Mesenteric fat pad (tissue), 1 donor: ENCODE results near the gene EXOSC2. TPM values are rescaled to one million over a fixed set of nuclear protein-coding genes. Genes with fewer than 3 reads are reported as not detected.
"Not testable (repeated sequence)": the region's sequence is repeated elsewhere in the genome, so short reads cannot be mapped to it uniquely, and the experiment has no call there.

Source experiments
- DNase-seq: peaks from one replicate; pipeline ENCODE4 v3.0.0-alpha.2; 2020; ENCODE audit warnings: low spot score
- total RNA-seq: library from RNA; stranded (reverse); fragmentation: NEBNext Ultra II Directional; extraction: Animal tissue kit (Norgen Biotek cat#: 25700); gene quantifications from one replicate; pipeline ENCODE4 v1.2.1, GENCODE V29; 2021
- donor health status: DM: yes; HTN: yes; CAD: no.

The EXOSC2 gene
- total RNA-seq, 1 donor from 2014 or later = 21.2 TPM

DNA sequence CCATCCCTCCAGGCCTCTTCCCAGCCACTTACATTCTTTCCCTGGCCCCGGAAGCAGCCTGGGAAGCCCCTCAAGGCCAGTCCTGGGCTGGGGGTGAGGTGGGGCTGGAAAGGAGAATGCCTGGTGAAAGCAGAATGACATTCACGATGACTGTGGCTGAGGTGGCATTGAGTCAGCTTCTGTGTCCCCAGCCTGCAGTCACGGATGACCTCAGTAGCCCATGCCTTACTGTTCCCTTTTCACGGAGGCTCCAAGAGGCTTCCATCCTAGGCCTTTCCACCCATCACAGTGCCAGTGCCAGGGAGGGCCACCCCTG lies 26.5 kb upstream of the EXOSC2 start:
- DNase-seq = no peak

- no peak for DNase-seq
Measured at GRCh38 chr9:130668196-130668595, 25.4 kb upstream of the EXOSC2 start.

GRCh38 chr9:130668659-130669058 lies 24.9 kb upstream of the EXOSC2 start:
- no peak for DNase-seq

DNA sequence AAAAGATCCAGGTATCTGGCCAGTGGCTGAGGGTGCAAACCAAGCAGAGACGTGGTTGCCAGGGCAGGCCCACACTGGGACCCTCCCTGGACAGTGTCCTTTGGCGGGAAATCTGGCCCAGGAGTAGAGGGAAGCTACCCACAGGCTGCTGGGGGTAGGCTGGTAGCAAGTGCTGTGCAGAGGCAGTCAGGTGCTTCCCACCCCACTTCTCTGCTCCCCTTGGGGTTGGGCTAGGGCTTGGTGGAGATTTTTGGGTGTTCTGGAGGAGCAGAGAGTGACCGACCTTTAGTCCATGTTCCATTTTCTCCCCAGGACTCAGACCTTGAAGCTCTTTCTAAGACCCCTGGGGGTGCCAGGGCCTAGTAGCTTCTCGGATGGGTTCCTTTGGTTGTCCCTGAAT lies 23.6 kb upstream of the EXOSC2 start:
- DNase-seq = no peak

DNA sequence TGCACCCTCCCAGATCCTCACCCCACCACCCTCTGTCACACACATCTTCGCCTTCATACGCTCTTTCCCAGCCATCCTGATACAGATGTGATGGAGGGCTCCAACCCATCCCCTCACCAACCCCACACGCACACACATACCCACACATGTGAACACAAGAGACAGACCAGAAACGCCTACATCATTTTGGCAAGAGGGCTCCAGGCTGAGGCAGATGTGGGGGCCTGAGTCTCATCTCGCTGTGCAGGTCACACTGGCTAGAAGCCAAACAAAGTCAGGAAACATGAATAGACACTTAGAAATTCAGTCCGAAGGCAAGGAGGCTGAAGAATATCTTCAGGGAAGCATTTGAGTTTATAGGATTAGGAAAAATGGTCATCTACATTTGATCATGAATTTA lies 22.9 kb upstream of the EXOSC2 start:
- DNase-seq = no peak

- no peak for DNase-seq
Measured at GRCh38 chr9:130672466-130672865, 21.1 kb upstream of the EXOSC2 start.

GRCh38 chr9:130672933-130673615 lies 20.5 kb upstream of the EXOSC2 start:
- no peak for DNase-seq

DNA sequence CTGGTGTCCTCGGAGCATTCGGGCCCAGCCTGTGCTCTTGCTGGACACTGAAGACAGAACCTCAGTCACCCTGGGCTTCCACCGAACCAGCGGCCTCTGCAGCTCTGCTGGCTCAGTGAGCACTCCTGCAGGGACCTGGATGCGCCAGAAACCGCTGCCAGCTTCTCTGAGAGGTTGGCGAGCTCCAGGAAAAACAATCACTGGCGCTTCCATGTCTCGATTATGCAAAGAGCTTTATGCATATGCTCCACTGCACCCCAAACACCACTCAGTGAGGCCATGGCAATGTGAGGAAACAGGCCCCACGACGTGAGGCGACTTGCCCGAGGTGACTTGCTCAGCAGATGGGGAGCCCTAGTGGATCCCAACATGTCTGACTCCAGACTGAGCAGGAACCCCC lies 18.2 kb upstream of the EXOSC2 start:
- DNase-seq = no peak

DNA sequence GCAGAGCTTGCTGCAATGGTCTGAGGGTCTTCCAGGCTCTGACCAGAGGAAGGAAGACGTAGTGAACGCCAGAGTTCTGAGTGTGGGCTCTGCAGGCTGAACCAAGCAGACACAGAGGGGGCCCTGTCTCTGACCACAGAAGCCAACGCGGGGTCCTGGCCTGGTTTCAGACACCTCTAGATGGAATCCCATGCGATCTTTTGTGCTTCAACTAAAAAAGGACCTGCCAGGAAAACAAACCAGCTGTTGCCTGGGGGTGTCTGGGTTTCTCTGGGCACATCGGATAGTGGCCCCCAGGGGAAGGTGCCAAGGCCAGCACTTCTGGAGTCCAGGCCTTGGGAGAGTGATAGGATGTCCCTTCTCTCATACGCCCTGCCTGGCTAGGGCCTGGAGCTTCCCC lies 16.3 kb upstream of the EXOSC2 start:
- no peak for DNase-seq

GRCh38 chr9:130680836-130681768 lies 12.5 kb upstream of the EXOSC2 start:
- peak; percentile 95 for DNase-seq

DNA sequence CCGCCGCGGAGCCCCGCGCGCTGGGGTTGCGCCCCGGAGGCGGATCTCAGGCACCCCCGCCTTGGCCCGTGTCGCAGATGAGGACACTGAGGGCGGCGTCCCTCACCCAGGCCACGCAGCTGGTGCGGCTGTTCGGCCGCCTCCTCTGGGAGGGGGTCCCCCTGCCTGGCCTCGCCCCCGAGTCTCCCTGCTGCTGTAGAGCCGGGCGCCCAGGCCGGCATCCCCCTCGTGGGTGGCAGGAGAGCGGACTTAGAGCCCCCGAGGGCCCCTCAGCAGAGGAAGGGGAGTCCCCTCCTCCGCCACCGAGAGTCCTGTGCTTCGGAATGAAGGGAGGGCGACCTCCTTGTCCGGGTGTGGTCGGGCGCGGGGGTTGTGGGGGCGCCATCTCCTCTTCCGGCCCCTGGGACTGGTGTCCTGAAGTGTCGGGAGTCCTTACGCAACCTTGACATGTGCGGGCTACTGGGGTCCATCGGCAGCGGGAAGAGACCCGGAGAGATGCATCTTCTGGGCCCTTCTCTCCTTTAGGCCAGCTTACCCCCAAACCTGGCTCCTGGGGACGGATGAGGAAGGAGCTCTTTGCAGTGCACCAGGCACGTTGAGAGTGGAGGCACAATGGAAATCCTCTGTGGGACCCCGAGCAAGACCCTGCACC lies 11.7 kb upstream of the EXOSC2 start:
- no peak for DNase-seq

GRCh38 chr9:130682421-130683121 lies 11.0 kb upstream of the EXOSC2 start:
- no peak for DNase-seq

- DNase-seq = no peak
Measured at GRCh38 chr9:130685104-130685503, 8.5 kb upstream of the EXOSC2 start.

DNA sequence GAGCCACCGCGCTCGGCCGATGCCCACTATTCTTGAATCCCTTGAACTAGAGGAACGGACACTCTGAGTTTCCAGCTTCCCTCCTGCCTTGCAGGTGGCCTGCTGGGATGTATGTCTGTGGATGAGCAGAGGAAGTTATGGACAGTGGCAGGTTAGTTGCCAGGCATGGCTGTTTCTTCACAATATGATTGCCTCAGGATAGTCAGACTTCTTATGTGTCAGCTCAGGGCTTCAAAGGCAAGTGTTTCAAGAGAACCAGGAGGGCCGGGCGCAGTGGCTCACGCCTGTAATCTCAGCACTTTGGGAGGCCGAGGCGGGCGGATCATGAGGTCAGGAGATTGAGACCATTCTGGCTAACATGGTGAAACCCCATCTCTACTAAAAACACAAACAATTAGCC lies 7.6 kb upstream of the EXOSC2 start:
- DNase-seq = not testable (repeated sequence)

DNA sequence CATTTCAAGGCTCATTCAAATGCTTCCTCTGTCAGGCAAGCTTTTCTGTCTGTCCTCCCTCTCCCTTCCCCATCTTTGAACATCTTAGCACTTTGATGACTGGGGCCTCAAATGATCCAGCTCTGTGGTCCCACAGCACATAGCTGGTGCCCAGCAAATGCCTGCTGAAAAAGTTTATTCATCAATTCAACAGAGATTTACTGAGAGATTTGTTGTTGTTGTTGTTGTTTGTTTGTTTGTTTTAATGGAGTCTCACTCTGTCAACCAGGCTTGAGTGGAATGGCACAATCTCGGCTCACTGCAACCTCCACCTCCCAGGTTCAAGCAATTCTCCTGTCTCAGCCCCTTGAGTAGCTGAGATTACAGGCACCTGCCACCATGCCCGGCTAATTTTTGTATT lies 6.0 kb upstream of the EXOSC2 start:
- DNase-seq = no peak

- no peak for DNase-seq
Measured at GRCh38 chr9:130688072-130688471, 5.5 kb upstream of the EXOSC2 start.

DNA sequence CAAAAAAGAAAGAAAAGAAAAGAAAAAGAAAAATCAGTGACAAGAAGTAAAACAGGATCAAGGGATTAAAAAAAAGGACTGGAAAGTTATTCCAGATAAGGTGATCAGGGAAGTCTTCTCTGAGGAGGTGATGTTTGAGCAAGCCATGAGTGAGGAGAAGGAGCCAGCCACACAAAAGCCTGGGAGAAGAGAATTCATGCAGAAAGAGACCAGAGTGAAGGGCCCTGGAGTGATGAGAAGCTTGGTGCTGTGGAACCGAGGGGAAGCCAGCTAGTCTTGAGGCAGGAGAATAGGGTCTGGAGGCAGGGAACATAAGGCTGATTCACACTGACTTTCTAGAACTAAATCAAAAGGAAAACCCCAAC lies 4.0 kb upstream of the EXOSC2 start:
- no peak for DNase-seq

DNA sequence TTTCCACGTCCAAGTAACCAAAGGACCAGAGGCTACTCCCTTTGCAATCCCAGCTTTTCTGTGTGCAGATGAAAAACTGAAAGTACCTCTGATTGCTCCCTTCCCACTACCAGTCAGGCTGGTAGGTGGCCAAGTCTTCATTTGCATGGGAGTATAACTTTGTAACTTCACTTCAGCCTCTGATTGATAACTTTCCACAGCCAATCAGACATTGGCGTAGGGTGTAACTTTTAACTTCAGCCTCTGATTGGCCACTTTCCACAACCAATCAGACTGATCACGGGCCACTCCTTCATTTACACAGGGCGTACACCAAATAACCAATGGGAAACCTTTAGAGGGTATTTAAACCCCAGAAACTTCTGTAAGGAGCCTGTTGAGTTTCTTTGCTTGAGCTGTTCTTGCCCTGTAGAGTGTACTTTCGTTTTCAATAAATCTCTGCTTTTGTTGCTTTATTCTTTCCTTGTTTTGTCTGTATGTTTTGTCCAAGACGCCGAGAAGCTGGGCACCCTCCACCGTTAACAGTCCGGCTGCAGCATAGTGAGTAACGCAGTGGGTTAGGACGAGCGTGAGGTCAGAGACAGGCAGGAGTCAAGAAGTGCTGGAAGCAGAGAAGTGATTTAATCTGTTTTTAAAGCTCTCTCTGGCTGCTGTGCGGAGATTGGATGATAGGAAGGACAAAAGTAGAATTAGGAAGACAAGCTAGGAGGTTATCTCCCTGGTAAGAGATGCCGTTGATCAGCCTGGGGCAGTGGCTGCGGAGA lies 3.5 kb upstream of the EXOSC2 start:
- no peak for DNase-seq

- no peak for DNase-seq
Measured at GRCh38 chr9:130692321-130692720, 1.3 kb upstream of the EXOSC2 start.

DNA sequence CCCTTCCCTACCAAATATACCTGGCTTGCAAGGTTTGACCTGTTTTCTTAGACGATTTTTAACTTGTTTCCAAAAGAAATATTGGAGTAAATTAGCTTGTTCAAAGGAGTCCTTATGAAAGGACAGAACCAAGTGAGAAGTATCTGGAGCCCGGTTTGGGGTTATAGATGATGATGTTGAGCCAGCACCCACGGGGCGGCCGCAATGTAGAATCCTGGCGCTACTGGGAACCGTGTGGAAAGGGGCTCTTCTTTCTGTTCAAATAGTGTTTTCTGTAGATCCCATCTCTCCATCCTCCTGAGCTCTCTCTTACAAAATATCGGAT lies 517 bp upstream of the EXOSC2 start:
- DNase-seq = no peak

- no peak for DNase-seq
Measured at GRCh38 chr9:130694205-130694604, 625 bp downstream of the EXOSC2 start.
